CD4-positive, alpha-beta T cell treated with Interleukin-2 at 100 ng/mL for 4 hours (primary cell): Measurements from ENCODE around the gene ZNF681.
"Not testable (repeated sequence)": the region's sequence is repeated elsewhere in the genome, so short reads cannot be mapped to it uniquely, and the experiment has no call there.

Experiments
- DNase-seq: peaks from one replicate; pipeline ENCODE4 v3.0.0-alpha.2; 2020; ENCODE audit warnings: low spot score

The ZNF681 gene

GRCh38 chr19:23692937-23693336, 65.8 kb downstream of the ZNF681 start:
- DNase-seq, result not testable (repeated sequence)
